CD4-positive, alpha-beta T cell treated with Interleukin-4 for 4 hours (primary cell): ENCODE measurements around the gene TSPAN3.

Experiments used
- DNase-seq: peaks from one replicate; pipeline ENCODE4 v3.0.0-alpha.2; 2020

The TSPAN3 gene

GRCh38 chr15:77021088-77021481 is 49.8 kb downstream of the TSPAN3 start:
- no peak for DNase-seq

- no peak for DNase-seq
Measured at GRCh38 chr15:77020348-77021087, 50.4 kb downstream of the TSPAN3 start.

DNA sequence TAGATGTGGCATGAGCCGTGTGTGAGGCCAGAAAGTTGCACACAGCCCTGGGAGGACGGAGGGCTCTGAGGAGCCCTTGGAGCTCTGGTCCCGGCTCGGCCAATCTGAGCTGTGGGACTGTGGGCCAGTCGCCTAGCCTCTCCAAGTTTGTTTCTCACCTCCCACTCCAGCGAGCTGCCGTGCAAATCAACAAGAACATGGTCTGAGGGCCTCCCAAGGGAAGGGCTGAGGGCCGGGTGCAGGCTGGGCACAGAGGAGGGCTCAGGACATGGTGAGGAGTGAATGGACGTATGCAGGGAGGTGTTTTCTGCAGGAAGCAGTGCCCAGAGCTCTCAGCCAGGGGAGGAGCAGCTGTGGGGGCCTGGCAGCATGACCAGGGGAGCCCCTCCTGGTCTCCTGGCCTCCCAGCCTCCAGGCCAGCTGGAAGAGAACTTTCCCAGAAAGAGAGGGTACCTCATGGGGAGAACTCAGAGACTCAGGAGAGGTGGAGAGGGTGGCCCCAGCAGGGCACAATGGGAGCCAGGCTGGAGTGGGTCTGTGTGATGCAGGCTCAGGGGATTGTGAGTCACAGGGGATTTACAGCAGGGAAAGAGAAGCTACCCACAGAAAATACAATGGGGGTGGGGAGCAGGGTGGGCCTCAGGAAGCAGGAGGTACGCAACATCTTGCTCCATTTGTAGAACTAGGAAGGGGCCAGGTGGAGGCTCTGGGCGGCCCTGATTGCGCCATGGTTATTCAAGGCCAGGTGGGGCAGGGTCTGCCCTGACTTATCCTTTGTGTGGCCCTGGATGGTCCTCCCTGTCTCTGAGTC is 51.2 kb downstream of the TSPAN3 start:
- DNase-seq = peak; percentile 46

DNA sequence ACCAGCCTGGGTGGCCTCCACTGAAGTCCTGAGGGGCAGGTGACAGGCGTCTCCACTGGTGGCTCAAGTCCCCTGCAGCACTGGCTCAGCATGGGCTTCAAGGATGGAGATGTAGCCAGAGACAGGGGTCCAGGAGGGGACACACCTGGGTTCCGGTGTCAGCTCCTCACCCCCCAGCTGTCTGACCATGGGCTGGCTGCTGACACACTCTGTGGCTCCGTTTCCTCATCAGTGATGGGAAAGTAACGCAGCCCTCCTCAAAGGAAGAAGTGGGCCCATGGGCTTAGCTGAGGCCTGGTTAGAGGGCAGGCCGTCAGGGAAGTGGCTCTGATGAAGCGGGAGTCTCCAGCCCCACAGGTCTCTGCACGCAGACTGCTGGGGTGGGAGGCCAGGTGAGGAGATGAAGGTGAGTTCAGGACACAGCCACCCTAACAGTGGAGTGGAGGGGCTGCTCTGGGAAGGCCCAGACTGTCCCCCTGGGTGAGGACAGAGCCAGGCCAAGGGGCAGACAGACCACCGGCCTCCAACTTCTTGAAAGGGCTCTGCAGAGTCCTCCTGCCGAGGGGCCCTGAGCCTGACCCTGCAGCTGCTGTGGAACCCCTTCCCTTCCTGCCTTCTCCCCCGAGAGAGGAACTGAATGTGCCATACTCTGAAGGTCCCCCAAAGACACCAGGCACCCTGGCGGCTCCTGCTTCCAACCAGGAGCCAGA is 52.0 kb downstream of the TSPAN3 start:
- no peak for DNase-seq

DNA sequence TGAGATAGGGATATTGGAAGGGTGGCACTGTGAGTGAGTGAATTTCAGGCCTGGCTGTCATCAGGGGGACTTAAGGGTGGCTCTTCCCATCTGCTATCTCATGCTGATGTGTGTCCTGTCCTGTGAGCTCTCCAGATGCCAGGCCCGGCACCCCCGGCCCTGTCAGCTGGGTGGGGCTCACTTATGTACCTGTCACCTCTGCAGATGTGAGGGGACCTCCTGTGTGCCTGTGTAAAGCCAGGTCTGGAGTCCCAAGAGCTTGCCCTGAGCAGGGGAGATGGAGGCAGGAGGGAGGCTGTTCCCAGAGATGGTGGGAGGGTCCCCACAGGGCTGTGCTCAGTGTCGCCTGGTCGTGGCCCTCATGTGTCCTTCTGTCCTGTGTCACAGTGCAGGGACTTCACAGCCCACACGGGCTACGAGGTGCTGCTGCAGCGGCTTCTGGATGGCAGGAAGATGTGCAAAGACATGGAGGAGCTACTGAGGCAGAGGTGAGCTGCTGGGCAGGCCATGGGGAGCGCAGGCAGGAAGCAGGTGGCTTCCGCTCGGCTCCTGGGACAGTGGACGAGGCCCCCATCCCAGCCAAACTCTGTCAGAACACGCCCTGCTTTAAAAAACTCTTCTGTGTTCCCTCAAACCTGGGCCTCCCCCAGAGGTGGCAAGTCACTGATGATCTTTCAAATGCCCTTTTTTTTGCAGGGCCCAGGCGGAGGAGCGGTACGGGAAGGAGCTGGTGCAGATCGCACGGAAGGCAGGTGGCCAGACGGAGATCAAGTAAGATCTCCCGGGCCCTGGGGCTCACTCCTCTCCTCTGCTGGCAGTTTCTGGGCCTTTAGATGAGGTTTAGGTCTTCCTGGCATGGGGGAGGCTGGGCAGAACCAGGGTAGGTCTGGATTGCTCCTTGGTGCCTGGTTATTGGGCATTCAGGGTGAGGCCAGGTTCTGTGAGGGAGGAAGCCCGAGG is 52.9 kb downstream of the TSPAN3 start:
- DNase-seq = no peak

DNA sequence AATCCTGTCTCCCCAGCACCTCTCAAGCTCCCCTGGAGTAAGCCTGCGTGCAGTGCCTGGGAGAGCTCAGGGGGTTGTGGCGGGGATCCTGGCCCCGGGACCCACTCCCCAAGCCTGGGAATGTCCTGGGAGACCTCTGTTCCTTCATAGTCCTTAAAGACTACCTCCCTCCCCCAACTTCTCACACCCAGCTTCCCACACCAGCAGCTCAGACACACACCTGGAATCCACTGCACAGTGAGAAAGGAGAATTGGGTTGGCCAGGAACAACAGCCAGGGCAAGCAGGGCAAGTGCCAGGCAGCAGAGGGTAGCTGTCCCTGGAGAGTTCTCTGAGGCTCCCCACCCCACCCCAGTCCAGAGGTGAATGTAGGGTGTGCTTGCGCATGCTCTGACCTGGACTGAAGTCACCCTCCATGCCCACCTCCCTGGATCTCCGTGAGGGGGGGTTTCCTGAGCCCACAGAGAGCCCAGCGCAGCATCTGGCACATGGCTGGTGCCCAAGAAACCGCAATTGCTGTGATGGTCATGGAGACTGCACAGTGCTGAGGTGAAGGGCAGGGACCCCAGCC is 53.7 kb downstream of the TSPAN3 start:
- no peak for DNase-seq

DNA sequence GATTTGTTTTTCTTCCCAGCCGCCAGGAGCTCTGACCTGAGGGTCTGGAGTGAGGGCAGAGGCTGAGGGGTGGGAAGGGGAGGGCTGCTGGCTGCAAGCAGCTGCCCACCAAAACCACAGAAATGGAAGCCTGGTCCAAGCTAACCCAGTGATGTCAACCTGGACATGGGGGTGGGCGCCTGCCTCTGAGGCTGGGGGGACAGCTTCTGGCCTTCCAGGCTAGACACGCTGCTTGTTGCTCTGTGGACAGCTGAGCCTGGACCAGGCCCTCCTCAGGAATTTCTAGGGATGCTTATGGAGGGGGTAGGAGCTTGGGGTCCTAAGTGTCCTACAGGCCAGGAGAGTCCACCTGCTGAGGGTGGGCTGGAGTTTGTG is 54.6 kb downstream of the TSPAN3 start:
- no peak for DNase-seq

GRCh38 chr15:77015646-77016320 is 55.1 kb downstream of the TSPAN3 start:
- DNase-seq = no peak

GRCh38 chr15:77014132-77015081 is 56.5 kb downstream of the TSPAN3 start:
- peak; percentile 35 for DNase-seq

GRCh38 chr15:77013776-77014131 is 57.2 kb downstream of the TSPAN3 start:
- DNase-seq = peak; percentile 92

- DNase-seq = peak; percentile 59
Measured at GRCh38 chr15:77012868-77013267, 58.0 kb downstream of the TSPAN3 start.

- DNase-seq = no peak
Measured at GRCh38 chr15:77012117-77012712, 58.7 kb downstream of the TSPAN3 start.

GRCh38 chr15:77010857-77011256 is 60.1 kb downstream of the TSPAN3 start:
- peak; percentile 53 for DNase-seq

DNA sequence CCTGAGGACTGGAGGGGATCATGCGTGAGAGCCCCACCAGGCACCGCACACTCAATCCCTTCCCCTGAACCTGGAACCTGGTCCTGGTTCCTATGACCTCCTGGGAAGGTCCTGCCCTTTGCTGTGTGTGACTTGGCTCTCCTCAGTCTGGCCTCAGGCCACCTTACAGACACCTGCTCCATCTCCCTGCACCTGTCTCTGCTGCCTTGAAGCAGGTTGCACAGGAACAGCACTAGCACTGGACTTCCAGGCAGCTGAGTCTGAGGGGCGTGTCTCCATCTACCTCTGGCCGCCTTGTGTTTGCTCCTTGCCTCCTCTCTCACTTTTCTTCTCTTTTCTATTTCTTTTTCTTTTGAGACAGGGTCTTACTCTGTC is 60.6 kb downstream of the TSPAN3 start:
- DNase-seq = no peak

DNA sequence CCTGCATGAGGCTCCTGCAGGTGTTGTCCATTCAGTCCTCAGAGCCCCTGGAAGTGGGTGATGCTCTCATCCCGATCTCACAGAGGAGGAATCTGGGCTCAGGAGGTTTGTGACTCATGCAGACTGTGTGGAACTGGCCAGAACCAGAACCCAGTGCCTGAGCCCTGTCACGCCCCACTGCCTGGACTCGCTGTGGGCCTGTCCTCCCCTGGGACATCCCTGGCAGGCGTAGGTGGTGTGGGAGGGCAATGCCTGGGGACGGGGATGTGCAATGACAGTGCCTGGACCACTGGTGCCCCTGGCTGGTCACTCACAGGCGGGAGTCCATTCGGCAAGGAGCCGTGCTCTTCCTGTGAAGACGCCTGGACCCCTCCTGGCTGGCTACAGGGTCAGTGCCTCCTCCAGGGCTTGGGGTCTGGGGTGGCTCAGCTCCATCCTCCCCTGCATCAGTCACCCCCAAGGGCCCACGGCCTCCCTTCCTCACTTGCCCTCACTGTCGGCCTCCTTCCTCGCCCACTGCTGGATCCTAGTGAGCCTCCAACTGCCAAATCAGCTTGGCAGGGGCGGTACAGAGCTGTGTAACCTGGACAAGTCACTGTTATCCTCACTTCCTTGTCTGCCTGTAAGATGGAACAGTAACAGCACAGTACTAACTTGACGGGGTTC is 61.1 kb downstream of the TSPAN3 start:
- DNase-seq = no peak

DNA sequence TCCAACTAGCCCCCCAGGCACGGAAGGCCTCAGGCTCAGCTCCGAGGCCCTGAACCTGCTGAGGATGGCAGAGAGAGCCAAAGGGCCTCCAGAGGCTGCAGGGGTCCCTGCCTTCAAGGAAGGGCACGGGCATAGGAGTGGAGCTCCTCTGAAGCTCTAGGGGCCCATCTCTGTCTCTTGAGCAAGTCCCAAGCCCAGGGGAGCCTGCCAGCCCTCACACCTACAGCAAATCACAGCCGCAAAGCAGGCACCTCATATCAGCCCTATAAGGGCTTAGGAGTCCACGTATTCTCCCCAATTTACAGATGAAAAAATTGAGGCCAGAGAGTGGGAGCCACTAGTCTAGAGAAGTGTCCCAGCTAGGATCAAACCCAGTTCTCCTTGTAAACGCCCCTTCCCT is 61.7 kb downstream of the TSPAN3 start:
- DNase-seq = no peak

GRCh38 chr15:77004189-77004588 is 66.7 kb downstream of the TSPAN3 start:
- DNase-seq = no peak

- peak; percentile 76 for DNase-seq
Measured at GRCh38 chr15:77002954-77003912, 67.7 kb downstream of the TSPAN3 start.
